Activated naive CD8-positive, alpha-beta T cell treated with anti-CD3 and anti-CD28 coated beads, Interleukin-2, amount 50 U/mL, for 24 hours (primary cell): ENCODE data around the gene CISD2.
"Not testable (repeated sequence)": the region's sequence is repeated elsewhere in the genome, so short reads cannot be mapped to it uniquely, and the experiment has no call there.

ENCODE experiments used
- ATAC-seq: fragments of 150-1000 bp; cut with Tn5 transposase; one replicate; pipeline ENCODE4 v1.10.0; 2021
- DNase-seq: peaks from one replicate; pipeline ENCODE4 v3.0.0; 2021
- H3K27ac Mint-ChIP-seq: one replicate; pipeline ENCODE4 v1.8.0; 2021; ENCODE audit warnings: mild to moderate bottlenecking, mixed read lengths
- H3K27me3 Mint-ChIP-seq: one replicate; pipeline ENCODE4 v1.8.0; 2021; ENCODE audit warnings: mixed read lengths
- H3K36me3 Mint-ChIP-seq: one replicate; pipeline ENCODE4 v1.8.0; 2021; ENCODE audit warnings: low read depth, mixed read lengths
- H3K4me1 Mint-ChIP-seq: one replicate; pipeline ENCODE4 v1.8.0; 2021; ENCODE audit warnings: mixed read lengths
- H3K4me3 Mint-ChIP-seq: one replicate; pipeline ENCODE4 v1.8.0; 2021; ENCODE audit warnings: mild to moderate bottlenecking, moderate library complexity, mixed read lengths
- H3K9me3 Mint-ChIP-seq: one replicate; pipeline ENCODE4 v1.8.0; 2021; ENCODE audit warnings: mixed read lengths

Gene CISD2

DNA sequence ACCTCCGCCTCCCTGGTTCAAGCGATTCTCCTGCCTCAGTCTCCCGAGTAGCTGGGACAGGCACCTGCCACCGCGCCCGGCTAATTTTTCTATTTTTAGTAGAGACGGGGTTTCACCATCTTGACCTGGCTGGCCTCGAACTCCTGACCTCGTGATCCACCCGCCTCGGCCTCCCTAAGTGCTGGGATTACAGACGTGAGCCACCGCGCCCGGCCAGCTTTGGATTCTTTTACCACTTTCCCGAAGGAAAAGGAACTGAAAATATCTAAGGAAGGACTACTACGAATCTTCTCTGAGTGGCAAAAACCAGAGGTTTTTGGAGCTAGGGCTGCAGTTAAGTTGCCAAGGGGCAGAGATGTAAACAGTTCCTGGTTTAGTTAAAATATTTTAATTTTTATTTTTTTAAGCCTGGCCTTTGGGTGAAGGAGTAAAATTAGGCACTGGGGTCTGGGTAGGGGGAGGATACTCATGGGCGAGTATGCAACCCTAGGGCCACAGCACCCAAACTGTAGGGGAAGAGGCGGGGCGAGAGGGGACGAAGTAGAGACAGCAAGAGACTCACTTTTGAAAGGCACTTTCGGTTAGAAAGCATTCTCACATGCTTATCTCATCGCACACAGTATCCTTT, 525 bp upstream of the CISD2 start:
- peak overlapping the region; percentile 97 for H3K27ac Mint-ChIP-seq
- ATAC-seq = no peak

DNA sequence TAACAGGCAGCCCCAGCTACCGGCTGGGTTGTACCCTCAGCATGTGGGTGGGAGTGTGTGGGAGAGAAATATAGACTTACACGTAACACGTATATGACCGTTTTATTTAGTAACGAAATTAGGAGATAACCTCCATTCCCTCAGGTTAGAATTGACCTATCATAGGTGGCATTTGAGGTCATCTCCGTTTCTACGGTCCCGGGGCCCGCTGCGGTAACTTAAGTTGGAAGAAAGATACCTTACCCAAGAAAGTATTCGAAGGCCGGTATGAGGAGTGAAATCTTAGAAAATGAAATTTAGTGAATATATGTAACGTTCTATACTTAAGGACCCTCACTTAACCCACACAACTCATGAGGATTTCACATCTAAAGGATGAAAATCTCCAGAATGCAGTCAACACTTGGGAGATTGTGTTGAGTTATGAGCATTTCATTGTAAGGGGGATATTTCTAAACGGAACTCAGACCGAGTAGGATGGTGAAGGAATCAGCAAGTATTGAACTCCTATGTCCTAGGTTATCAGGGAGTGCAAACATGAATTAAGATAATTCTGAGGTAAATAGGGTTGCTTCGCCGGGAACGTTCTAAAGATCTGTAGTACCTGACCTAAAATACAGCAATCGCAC, 891 bp downstream of the CISD2 start:
- H3K27me3 Mint-ChIP-seq = no peaks in the 10 kb centered on the region
- H3K36me3 Mint-ChIP-seq = peaks cover 37% of the 10 kb centered on the region
- peaks cover 60% of the 10 kb centered on the region for H3K4me1 Mint-ChIP-seq
- peak; percentile 26 for ATAC-seq
- peak overlapping the region; percentile 94 for H3K4me3 Mint-ChIP-seq
- H3K9me3 Mint-ChIP-seq = no peaks in the 10 kb centered on the region
- peak overlapping the region; percentile 95 for H3K27ac Mint-ChIP-seq
- DNase-seq = no peak

More for the DNA sequence above, 525 bp upstream of the CISD2 start:
- H3K4me1 Mint-ChIP-seq = peaks cover 60% of the 10 kb centered on the region
- no peaks in the 10 kb centered on the region for H3K9me3 Mint-ChIP-seq
- DNase-seq = peak; percentile 45
- peaks cover 31% of the 10 kb centered on the region for H3K36me3 Mint-ChIP-seq
- H3K27me3 Mint-ChIP-seq = no peaks in the 10 kb centered on the region
- peak overlapping the region; percentile 94 for H3K4me3 Mint-ChIP-seq

GRCh38 chr4:102871772-102872171, 3.0 kb downstream of the CISD2 start:
- Mint-ChIP-seq H3K4me1 (peaks cover 41% of the 10 kb centered on the region), H3K36me3 (peaks cover 44% of the 10 kb centered on the region), H3K9me3 (no peaks in the 10 kb centered on the region), H3K4me3 (no peak overlapping the region), H3K27ac (no peak overlapping the region), H3K27me3 (no peaks in the 10 kb centered on the region)
- ATAC-seq (no peak), DNase-seq (no peak)

DNA sequence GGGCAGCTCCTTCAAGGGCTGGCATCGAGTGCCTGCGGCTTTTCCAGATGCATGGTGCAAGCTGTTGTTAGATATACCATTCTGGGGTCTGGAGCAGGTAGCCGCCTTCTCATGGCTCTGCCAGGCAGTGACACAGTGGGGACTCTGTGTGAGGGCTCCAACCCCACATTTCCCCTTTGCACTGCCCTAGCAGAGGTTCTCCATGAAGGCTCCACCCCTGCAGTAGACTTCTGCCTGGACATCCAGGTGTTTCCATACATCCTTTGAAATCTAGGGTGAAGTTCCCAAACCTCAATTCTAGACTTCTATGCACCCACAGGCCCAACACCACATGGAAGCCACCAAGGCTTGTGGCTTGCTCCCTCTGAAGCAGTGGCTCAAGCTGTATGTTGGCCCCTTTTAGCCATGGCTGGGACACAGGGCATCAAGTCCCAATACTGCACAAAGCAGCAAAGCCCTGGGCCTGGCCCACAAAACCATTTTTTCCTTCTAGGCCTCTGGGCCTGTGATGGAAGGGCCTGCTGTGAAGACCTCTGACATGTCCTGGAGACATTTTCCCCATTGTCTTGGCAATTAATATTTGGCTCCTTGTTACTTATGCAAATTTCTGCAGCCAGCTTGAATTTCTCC, 8.8 kb downstream of the CISD2 start:
- not testable (repeated sequence) for H3K27me3 Mint-ChIP-seq, ATAC-seq, DNase-seq, H3K9me3 Mint-ChIP-seq, H3K4me3 Mint-ChIP-seq, H3K27ac Mint-ChIP-seq
- H3K4me1 Mint-ChIP-seq = peaks cover 10% of the 10 kb centered on the region
- peaks cover 57% of the 10 kb centered on the region for H3K36me3 Mint-ChIP-seq

DNA sequence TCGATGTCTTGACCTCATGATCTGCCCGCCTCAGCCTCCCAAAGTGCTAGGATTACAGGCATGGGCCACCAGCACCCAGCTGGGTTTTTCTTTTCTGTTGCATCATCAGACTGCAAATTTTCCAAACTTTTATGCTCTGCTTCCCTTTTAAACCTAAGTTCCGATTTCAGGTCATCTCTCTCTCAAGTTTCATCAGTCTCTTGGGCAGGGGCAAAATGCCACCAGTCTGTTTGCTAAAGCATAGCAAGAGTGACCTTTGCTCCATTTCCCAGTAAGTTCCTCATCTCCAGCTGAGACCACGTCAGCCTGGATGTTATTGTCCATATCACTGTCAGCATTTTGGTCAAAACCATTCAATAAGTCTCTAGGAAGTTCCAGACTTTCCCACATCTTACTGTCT, 9.6 kb downstream of the CISD2 start:
- not testable (repeated sequence) for H3K4me1 Mint-ChIP-seq, H3K9me3 Mint-ChIP-seq, H3K4me3 Mint-ChIP-seq, DNase-seq, H3K27ac Mint-ChIP-seq, H3K27me3 Mint-ChIP-seq, ATAC-seq
- H3K36me3 Mint-ChIP-seq = peaks cover 54% of the 10 kb centered on the region

- Mint-ChIP-seq H3K4me1 (peaks cover 6% of the 10 kb centered on the region), H3K27me3 (no peaks in the 10 kb centered on the region), H3K4me3 (no peak overlapping the region), H3K9me3 (peaks cover 8% of the 10 kb centered on the region), H3K36me3 (peaks cover 51% of the 10 kb centered on the region), H3K27ac (no peak overlapping the region)
- DNase-seq = no peak
- ATAC-seq = no peak
Observed at GRCh38 chr4:102878901-102879300, 10.1 kb downstream of the CISD2 start.

- no peak overlapping the region for H3K27ac Mint-ChIP-seq
- H3K4me1 Mint-ChIP-seq = peaks cover 6% of the 10 kb centered on the region
- DNase-seq (no peak), ATAC-seq (no peak)
- no peaks in the 10 kb centered on the region for H3K27me3 Mint-ChIP-seq
- peaks cover 8% of the 10 kb centered on the region for H3K9me3 Mint-ChIP-seq
- H3K4me3 Mint-ChIP-seq = no peak overlapping the region
- peaks cover 36% of the 10 kb centered on the region for H3K36me3 Mint-ChIP-seq
Observed at GRCh38 chr4:102881343-102881742, 12.6 kb downstream of the CISD2 start.

GRCh38 chr4:102883278-102883677, 14.5 kb downstream of the CISD2 start:
- Mint-ChIP-seq H3K9me3 (peaks cover 3% of the 10 kb centered on the region), H3K4me1 (peaks cover 4% of the 10 kb centered on the region), H3K27ac (no peak overlapping the region), H3K27me3 (no peaks in the 10 kb centered on the region), H3K4me3 (no peak overlapping the region), H3K36me3 (peaks cover 22% of the 10 kb centered on the region)
- ATAC-seq (no peak), DNase-seq (no peak)

DNA sequence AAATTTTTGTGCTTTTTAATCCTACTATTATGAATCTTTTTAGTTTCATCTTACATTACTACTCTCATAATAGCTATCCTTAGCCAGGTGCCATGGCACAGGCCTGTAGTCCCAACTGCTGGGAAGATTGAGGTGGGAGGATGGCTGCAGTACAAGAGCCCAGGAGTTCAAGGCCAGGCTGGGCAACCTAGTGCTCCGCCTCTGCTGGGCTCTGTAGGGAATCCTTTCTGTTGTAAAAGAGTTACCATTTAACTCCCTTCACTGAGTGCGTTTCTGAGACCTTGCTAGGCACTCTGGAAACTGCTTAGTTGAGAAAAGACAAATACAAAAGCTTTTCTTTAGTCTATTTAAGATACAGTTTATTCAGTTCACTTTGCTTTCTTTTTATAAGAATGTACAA, 19.8 kb downstream of the CISD2 start:
- not testable (repeated sequence) for H3K36me3 Mint-ChIP-seq, DNase-seq, H3K9me3 Mint-ChIP-seq, H3K4me3 Mint-ChIP-seq, H3K27ac Mint-ChIP-seq, H3K27me3 Mint-ChIP-seq, ATAC-seq
- peaks cover 10% of the 10 kb centered on the region for H3K4me1 Mint-ChIP-seq

- DNase-seq, H3K36me3 Mint-ChIP-seq, H3K27me3 Mint-ChIP-seq, ATAC-seq, H3K9me3 Mint-ChIP-seq, H3K27ac Mint-ChIP-seq, H3K4me3 Mint-ChIP-seq: not testable (repeated sequence)
- H3K4me1 Mint-ChIP-seq = peaks cover 10% of the 10 kb centered on the region
Observed at GRCh38 chr4:102889866-102890265, 21.1 kb downstream of the CISD2 start.

- H3K9me3 Mint-ChIP-seq, H3K36me3 Mint-ChIP-seq, DNase-seq, H3K4me3 Mint-ChIP-seq, ATAC-seq, H3K27ac Mint-ChIP-seq, H3K4me1 Mint-ChIP-seq, H3K27me3 Mint-ChIP-seq: not testable (repeated sequence)
Observed at GRCh38 chr4:102896547-102896946, 27.8 kb downstream of the CISD2 start.

- not testable (repeated sequence) for H3K9me3 Mint-ChIP-seq, H3K27ac Mint-ChIP-seq, H3K4me1 Mint-ChIP-seq, H3K36me3 Mint-ChIP-seq, DNase-seq, ATAC-seq, H3K4me3 Mint-ChIP-seq, H3K27me3 Mint-ChIP-seq
Observed at GRCh38 chr4:102897610-102898009, 28.8 kb downstream of the CISD2 start.

DNA sequence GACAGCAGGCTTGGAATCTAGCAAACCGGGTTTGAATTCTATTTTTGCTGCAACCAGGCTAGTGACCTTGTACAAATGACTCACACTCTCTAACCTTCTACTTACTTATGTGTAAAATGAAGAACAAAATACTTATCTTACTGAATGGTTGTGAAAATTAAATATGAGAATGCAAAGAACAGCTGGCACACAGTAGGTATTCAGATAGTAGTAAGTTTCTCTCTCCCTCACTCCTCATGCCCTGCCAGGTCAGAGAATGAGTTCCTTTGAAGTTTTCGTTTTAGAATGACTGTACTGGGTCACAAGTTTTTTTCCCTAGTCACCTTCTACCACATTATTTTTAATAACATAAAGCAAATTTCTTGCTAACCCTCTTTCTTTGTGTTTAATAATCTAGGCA, 33.0 kb downstream of the CISD2 start:
- Mint-ChIP-seq H3K4me3 (no peak overlapping the region), H3K27ac (no peak overlapping the region), H3K9me3 (no peaks in the 10 kb centered on the region), H3K36me3 (no peaks in the 10 kb centered on the region), H3K27me3 (no peaks in the 10 kb centered on the region), H3K4me1 (peaks cover under 1% of the 10 kb centered on the region)
- DNase-seq (no peak), ATAC-seq (no peak)

GRCh38 chr4:102918859-102919258, 50.1 kb downstream of the CISD2 start:
- no peak for ATAC-seq

GRCh38 chr4:102919697-102920096, 50.9 kb downstream of the CISD2 start:
- H3K4me1 Mint-ChIP-seq, DNase-seq, H3K4me3 Mint-ChIP-seq, H3K27me3 Mint-ChIP-seq, H3K27ac Mint-ChIP-seq, H3K36me3 Mint-ChIP-seq, ATAC-seq: not testable (repeated sequence)
- peaks cover 24% of the 10 kb centered on the region for H3K9me3 Mint-ChIP-seq

More at GRCh38 chr4:102918859-102919258, 50.1 kb downstream of the CISD2 start:
- no peak for DNase-seq
- Mint-ChIP-seq H3K4me3 (no peak overlapping the region), H3K4me1 (no peaks in the 10 kb centered on the region), H3K27ac (no peak overlapping the region), H3K27me3 (no peaks in the 10 kb centered on the region), H3K9me3 (peaks cover 29% of the 10 kb centered on the region), H3K36me3 (peaks cover 17% of the 10 kb centered on the region)
